Measurements from ENCODE around the gene TMEM120A.

The TMEM120A gene

GRCh38 chr7:76003351-76003750 lies 9.0 kb upstream of the TMEM120A start:
- peaks cover 12% of the 10 kb centered on the region for H3K36me3 Mint-ChIP-seq
- no peaks in the 10 kb centered on the region for H3K9me3 Mint-ChIP-seq
- no peak overlapping the region for H3K4me3 Mint-ChIP-seq
- H3K27me3 Mint-ChIP-seq, result no peaks in the 10 kb centered on the region
- no peak overlapping the region for H3K27ac Mint-ChIP-seq
- H3K4me1 Mint-ChIP-seq, result peaks cover 3% of the 10 kb centered on the region

GRCh38 chr7:76002822-76003221 lies 8.4 kb upstream of the TMEM120A start:
- H3K4me3 Mint-ChIP-seq, result no peak overlapping the region
- no peaks in the 10 kb centered on the region for H3K27me3 Mint-ChIP-seq
- H3K4me1 Mint-ChIP-seq, result no peaks in the 10 kb centered on the region
- H3K9me3 Mint-ChIP-seq, result no peaks in the 10 kb centered on the region
- H3K36me3 Mint-ChIP-seq, result peaks cover 12% of the 10 kb centered on the region
- no peak overlapping the region for H3K27ac Mint-ChIP-seq

GRCh38 chr7:76002139-76002538 lies 7.7 kb upstream of the TMEM120A start:
- no peak overlapping the region for H3K4me3 Mint-ChIP-seq
- H3K27me3 Mint-ChIP-seq, result no peaks in the 10 kb centered on the region
- peaks cover 12% of the 10 kb centered on the region for H3K36me3 Mint-ChIP-seq
- H3K27ac Mint-ChIP-seq, result no peak overlapping the region
- peaks cover 6% of the 10 kb centered on the region for H3K4me1 Mint-ChIP-seq
- no peaks in the 10 kb centered on the region for H3K9me3 Mint-ChIP-seq

- Mint-ChIP-seq H3K4me3 (no peak overlapping the region), H3K9me3 (no peaks in the 10 kb centered on the region), H3K36me3 (peaks cover 11% of the 10 kb centered on the region), H3K4me1 (peaks cover 13% of the 10 kb centered on the region), H3K27ac (no peak overlapping the region), H3K27me3 (no peaks in the 10 kb centered on the region)
Measured at GRCh38 chr7:76000566-76000965, 6.2 kb upstream of the TMEM120A start.

- Mint-ChIP-seq H3K27ac (no peak overlapping the region), H3K4me3 (no peak overlapping the region), H3K9me3 (no peaks in the 10 kb centered on the region), H3K36me3 (peaks cover 2% of the 10 kb centered on the region), H3K4me1 (peaks cover 20% of the 10 kb centered on the region), H3K27me3 (no peaks in the 10 kb centered on the region)
Measured at GRCh38 chr7:75998038-75998437, 3.6 kb upstream of the TMEM120A start.

DNA sequence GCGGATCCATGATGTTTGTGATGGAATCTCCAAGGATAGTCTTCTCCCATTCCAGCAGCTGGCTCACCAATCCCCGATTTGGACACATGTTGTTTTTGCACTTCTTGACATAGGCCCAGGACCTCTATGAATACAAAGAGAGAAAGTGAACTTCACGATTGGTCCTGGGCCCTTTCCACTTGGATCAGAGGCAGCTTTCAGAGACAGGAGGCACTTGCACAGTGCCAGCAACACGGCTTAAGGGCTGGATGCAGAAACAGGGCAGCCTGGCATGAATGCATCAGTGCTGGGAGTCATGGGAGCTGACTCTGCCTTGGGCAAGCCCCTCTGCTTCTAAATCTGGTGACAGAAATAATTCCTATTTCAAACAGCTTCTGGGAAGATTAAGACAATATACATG lies 2.1 kb upstream of the TMEM120A start:
- Mint-ChIP-seq H3K27me3 (no peaks in the 10 kb centered on the region), H3K9me3 (no peaks in the 10 kb centered on the region), H3K27ac (no peak overlapping the region), H3K4me1 (peaks cover 23% of the 10 kb centered on the region), H3K4me3 (no peak overlapping the region), H3K36me3 (no peaks in the 10 kb centered on the region)

DNA sequence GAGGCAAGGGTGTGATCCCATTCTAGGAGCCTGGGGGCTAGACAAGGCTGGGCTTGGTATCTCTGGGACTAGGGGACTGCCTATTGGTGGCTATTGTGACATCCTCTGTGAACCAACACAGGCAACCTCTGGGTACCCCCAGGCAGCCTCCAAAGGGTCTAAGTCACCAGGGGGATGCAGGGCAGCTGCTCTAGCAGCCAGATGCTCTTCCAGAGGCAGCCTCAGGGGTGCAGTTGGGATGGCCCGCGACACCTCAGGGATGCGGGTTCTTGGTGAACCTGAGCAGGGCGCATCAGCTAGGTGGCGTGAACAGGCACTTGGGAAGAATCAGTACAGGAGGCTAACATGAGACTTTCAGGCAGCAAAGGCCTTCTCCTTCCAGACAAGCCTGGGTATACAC lies 1.6 kb upstream of the TMEM120A start:
- H3K4me1 Mint-ChIP-seq, result peaks cover 24% of the 10 kb centered on the region
- H3K27ac Mint-ChIP-seq, result no peak overlapping the region
- H3K9me3 Mint-ChIP-seq, result no peaks in the 10 kb centered on the region
- no peaks in the 10 kb centered on the region for H3K27me3 Mint-ChIP-seq
- no peaks in the 10 kb centered on the region for H3K36me3 Mint-ChIP-seq
- no peak overlapping the region for H3K4me3 Mint-ChIP-seq

GRCh38 chr7:75995052-75995471 lies 667 bp upstream of the TMEM120A start:
- H3K4me1 Mint-ChIP-seq, result peaks cover 31% of the 10 kb centered on the region
- H3K36me3 Mint-ChIP-seq, result no peaks in the 10 kb centered on the region
- no peaks in the 10 kb centered on the region for H3K27me3 Mint-ChIP-seq
- H3K4me3 Mint-ChIP-seq, result peak overlapping the region; percentile 68
- H3K27ac Mint-ChIP-seq, result no peak overlapping the region
- no peaks in the 10 kb centered on the region for H3K9me3 Mint-ChIP-seq

- Mint-ChIP-seq H3K4me1 (peaks cover 38% of the 10 kb centered on the region), H3K27me3 (no peaks in the 10 kb centered on the region), H3K27ac (peak overlapping the region; percentile 8), H3K9me3 (no peaks in the 10 kb centered on the region), H3K36me3 (no peaks in the 10 kb centered on the region), H3K4me3 (peak overlapping the region; percentile 76)
Measured at GRCh38 chr7:75993689-75994387, 557 bp downstream of the TMEM120A start.

- no peak overlapping the region for H3K4me3 Mint-ChIP-seq
- no peak overlapping the region for H3K27ac Mint-ChIP-seq
- no peaks in the 10 kb centered on the region for H3K27me3 Mint-ChIP-seq
- peaks cover 32% of the 10 kb centered on the region for H3K4me1 Mint-ChIP-seq
- H3K9me3 Mint-ChIP-seq, result no peaks in the 10 kb centered on the region
- H3K36me3 Mint-ChIP-seq, result no peaks in the 10 kb centered on the region
Measured at GRCh38 chr7:75992083-75992755, 2.2 kb downstream of the TMEM120A start.

GRCh38 chr7:75991531-75992082 lies 2.8 kb downstream of the TMEM120A start:
- Mint-ChIP-seq H3K4me1 (peaks cover 28% of the 10 kb centered on the region), H3K9me3 (no peaks in the 10 kb centered on the region), H3K27ac (no peak overlapping the region), H3K4me3 (no peak overlapping the region), H3K36me3 (no peaks in the 10 kb centered on the region), H3K27me3 (no peaks in the 10 kb centered on the region)

DNA sequence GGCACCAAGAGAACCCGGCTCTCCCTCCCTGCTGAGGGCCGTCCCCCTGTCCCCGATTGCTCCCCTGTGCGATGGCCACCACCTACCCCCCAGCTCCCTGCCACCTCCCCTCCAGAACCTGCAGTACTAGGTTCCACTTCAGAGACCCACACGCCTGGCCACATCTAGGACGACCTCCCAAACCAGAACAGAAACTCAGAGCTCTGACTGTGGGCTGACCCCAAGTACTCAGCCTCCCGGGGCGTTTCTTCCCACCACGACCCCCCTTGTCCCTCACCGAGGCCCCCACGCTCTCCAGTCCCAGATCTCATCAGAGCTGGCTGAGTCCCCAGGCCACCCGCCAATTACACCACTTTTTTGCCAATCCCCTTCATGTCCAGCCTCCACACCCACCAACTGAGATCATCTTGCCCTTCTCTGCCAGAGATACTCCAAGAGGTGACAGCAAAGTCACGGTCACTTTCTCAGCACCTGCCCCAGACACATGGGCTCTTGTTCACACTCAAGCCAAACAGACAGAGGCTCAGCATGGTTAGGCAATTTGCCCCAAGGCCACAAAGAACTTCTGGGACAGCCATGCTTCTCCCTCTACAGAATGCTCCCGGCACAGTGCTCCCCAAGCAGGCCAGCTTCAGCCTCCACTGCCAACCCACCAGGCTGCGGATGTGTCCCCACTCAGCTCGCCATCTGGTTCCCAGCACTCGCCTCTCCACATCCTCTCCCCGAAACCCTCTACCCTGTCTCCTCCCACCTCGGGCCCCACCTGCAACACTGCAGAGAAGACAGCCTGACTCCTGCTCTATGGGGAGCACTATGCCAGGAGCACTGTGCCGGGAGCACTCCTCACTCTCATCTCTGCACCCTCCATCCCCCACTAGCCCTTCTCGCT lies 4.7 kb downstream of the TMEM120A start:
- Mint-ChIP-seq H3K27ac (peak overlapping the region; percentile 51), H3K36me3 (no peaks in the 10 kb centered on the region), H3K9me3 (no peaks in the 10 kb centered on the region), H3K4me3 (no peak overlapping the region), H3K27me3 (no peaks in the 10 kb centered on the region), H3K4me1 (peaks cover 24% of the 10 kb centered on the region)

- Mint-ChIP-seq H3K27me3 (no peaks in the 10 kb centered on the region), H3K9me3 (no peaks in the 10 kb centered on the region), H3K4me3 (no peak overlapping the region), H3K27ac (no peak overlapping the region), H3K36me3 (no peaks in the 10 kb centered on the region), H3K4me1 (peaks cover 24% of the 10 kb centered on the region)
Measured at GRCh38 chr7:75988568-75989499, 5.6 kb downstream of the TMEM120A start.

- H3K27me3 Mint-ChIP-seq, result no peaks in the 10 kb centered on the region
- no peaks in the 10 kb centered on the region for H3K36me3 Mint-ChIP-seq
- H3K4me1 Mint-ChIP-seq, result peaks cover 17% of the 10 kb centered on the region
- H3K9me3 Mint-ChIP-seq, result no peaks in the 10 kb centered on the region
- no peak overlapping the region for H3K27ac Mint-ChIP-seq
- H3K4me3 Mint-ChIP-seq, result no peak overlapping the region
Measured at GRCh38 chr7:75987805-75988567, 6.4 kb downstream of the TMEM120A start.

All from activated naive CD4-positive, alpha-beta T cell treated with anti-CD3 and anti-CD28 coated beads, Interleukin-2, amount 50 U/mL, for 24 hours (primary cell).